Measurements from ENCODE around the gene ALKBH3. TPM values are rescaled to one million over a fixed set of nuclear protein-coding genes. Genes with fewer than 3 reads are reported as not detected.

ALKBH3 gene
- total and polyA plus RNA-seq, 2 of the 13 experiments (the other 11 are each of a cell fraction or from before 2014, with no cell fraction given): 17.8 to 36.1 TPM

DNA sequence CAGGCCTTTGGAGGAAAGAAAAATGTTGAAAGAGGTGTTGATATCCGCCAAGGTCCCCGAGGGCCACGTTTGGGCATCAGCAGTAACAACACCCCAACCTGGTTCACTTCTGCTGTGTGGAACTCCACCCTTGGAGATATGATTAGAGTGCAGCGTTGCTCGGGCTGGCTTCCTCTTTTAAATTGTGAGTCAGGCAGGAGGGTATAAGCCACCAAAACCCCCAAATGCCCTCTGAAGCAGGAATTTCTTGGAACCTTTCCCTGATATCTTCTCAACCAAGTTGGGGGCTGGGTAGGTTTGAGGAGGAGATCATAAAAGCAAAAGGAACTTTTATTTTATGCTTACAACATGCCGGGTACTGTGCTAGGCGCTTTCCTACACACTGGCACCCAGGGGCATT, 55.4 kb downstream of the ALKBH3 start:
- intact Hi-C loops (cut with micrococcal nuclease; ENCODE audit: unreplicated experiment): no loop called here
- no peak overlapping the region for H2AFZ ChIP-seq (ENCODE audit: low read length)
- DNase-seq (ENCODE audit: low spot score) (no peak), ATAC-seq (no peak), FAIRE-seq (no peak)
- no peaks in the 10 kb centered on the region for H4K20me1 ChIP-seq (ENCODE audit: insufficient read depth, low read length)
- H3K36me3 ChIP-seq (replicated peaks in 1 of 2; ENCODE audit: control insufficient read depth in 1 of 2, insufficient read depth in 2 of 2, low read length in 2 of 2): no peaks in the 10 kb centered on the region
- no peaks in the 10 kb centered on the region for H3K9me3 ChIP-seq (ENCODE audit: low read length)
- BruUV-seq (replicated peaks): no TSS peak
- H3K4me1 ChIP-seq (ENCODE audit: insufficient read depth, low read length): no peaks in the 10 kb centered on the region
- H3K9ac ChIP-seq (ENCODE audit: insufficient read depth, low read depth, low read length): no peak overlapping the region
- in situ Hi-C loops (cut with HindIII; ENCODE audit: extremely low pct_ligation_motif_present, low pct_unique_long_range_greater_than_20kb): no loop called here
- peaks cover 5 to 25% of the 10 kb centered on the region in 2 experiments; a peak in 4 of 5 replicates for H3K27me3 ChIP-seq (ENCODE audit: control insufficient read depth in 1 of 2, insufficient read depth in 2 of 2, low read length in 2 of 2)
- H3K27ac ChIP-seq (ENCODE audit: extremely low read length, insufficient read depth, low read length): no peak overlapping the region
- POLR2A ChIA-PET: no interaction called here
- H3K4me3 ChIP-seq (replicated peaks in 1 of 3; ENCODE audit: insufficient read depth in 1 of 3, low read depth in 2 of 3, low read length in 3 of 3): no peak overlapping the region
- 5% methylated on average over 6 of the region's 7 CpGs for WGBS (ENCODE audit: low lambda C conversion rate)
- TF ChIP-seq, protein P1, sequence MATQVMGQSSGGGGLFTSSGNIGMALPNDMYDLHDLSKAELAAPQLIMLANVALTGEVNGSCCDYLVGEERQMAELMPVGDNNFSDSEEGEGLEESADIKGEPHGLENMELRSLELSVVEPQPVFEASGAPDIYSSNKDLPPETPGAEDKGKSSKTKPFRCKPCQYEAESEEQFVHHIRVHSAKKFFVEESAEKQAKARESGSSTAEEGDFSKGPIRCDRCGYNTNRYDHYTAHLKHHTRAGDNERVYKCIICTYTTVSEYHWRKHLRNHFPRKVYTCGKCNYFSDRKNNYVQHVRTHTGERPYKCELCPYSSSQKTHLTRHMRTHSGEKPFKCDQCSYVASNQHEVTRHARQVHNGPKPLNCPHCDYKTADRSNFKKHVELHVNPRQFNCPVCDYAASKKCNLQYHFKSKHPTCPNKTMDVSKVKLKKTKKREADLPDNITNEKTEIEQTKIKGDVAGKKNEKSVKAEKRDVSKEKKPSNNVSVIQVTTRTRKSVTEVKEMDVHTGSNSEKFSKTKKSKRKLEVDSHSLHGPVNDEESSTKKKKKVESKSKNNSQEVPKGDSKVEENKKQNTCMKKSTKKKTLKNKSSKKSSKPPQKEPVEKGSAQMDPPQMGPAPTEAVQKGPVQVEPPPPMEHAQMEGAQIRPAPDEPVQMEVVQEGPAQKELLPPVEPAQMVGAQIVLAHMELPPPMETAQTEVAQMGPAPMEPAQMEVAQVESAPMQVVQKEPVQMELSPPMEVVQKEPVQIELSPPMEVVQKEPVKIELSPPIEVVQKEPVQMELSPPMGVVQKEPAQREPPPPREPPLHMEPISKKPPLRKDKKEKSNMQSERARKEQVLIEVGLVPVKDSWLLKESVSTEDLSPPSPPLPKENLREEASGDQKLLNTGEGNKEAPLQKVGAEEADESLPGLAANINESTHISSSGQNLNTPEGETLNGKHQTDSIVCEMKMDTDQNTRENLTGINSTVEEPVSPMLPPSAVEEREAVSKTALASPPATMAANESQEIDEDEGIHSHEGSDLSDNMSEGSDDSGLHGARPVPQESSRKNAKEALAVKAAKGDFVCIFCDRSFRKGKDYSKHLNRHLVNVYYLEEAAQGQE (IDR thresholded peaks at IDR 0.05; ENCODE audit: borderline replicate concordance in 1 of 2, low read depth in 1 of 2, low read length in 2 of 2): no peak
- TF ChIP-seq, protein P2, sequence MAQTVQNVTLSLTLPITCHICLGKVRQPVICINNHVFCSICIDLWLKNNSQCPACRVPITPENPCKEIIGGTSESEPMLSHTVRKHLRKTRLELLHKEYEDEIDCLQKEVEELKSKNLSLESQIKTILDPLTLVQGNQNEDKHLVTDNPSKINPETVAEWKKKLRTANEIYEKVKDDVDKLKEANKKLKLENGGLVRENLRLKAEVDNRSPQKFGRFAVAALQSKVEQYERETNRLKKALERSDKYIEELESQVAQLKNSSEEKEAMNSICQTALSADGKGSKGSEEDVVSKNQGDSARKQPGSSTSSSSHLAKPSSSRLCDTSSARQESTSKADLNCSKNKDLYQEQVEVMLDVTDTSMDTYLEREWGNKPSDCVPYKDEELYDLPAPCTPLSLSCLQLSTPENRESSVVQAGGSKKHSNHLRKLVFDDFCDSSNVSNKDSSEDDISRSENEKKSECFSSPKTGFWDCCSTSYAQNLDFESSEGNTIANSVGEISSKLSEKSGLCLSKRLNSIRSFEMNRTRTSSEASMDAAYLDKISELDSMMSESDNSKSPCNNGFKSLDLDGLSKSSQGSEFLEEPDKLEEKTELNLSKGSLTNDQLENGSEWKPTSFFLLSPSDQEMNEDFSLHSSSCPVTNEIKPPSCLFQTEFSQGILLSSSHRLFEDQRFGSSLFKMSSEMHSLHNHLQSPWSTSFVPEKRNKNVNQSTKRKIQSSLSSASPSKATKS (CRISPR knock-in tag; IDR thresholded peaks at IDR 0.05): no peak
- TF ChIP-seq, protein P3, sequence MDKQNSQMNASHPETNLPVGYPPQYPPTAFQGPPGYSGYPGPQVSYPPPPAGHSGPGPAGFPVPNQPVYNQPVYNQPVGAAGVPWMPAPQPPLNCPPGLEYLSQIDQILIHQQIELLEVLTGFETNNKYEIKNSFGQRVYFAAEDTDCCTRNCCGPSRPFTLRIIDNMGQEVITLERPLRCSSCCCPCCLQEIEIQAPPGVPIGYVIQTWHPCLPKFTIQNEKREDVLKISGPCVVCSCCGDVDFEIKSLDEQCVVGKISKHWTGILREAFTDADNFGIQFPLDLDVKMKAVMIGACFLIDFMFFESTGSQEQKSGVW (CRISPR knock-in tag; IDR thresholded peaks at IDR 0.05; ENCODE audit: borderline replicate concordance): no peak
- no peak overlapping the region for H3K4me2 ChIP-seq (ENCODE audit: low read depth, low read length)
- no peaks in the 10 kb centered on the region for H3K79me2 ChIP-seq (ENCODE audit: insufficient read depth, low read length)
- CTCF ChIA-PET (ENCODE audit: low intra/inter-chr PET ratio, low total read pairs): no interaction called here
